ENCODE results near the gene B4GALNT3. TPM values are rescaled to one million over a fixed set of nuclear protein-coding genes. Genes with fewer than 3 reads are reported as not detected.

Gene B4GALNT3
- polyA plus RNA-seq, 3 donors, result 15.1 to 21.6 (median 17.1) TPM

GRCh38 chr12:466762-467161 lies 7.0 kb downstream of the B4GALNT3 start:
- DNase-seq, result no peak

- no peak for DNase-seq
Observed at GRCh38 chr12:467591-467990, 7.9 kb downstream of the B4GALNT3 start.

- no peak for DNase-seq
Observed at GRCh38 chr12:468671-469389, 9.1 kb downstream of the B4GALNT3 start.

- no peak for DNase-seq
Observed at GRCh38 chr12:470133-470532, 10.4 kb downstream of the B4GALNT3 start.

GRCh38 chr12:473198-473597 lies 13.5 kb downstream of the B4GALNT3 start:
- no peak for DNase-seq

GRCh38 chr12:473863-474577 lies 14.3 kb downstream of the B4GALNT3 start:
- DNase-seq, result no peak

- no peak for DNase-seq
Observed at GRCh38 chr12:475286-475685, 15.5 kb downstream of the B4GALNT3 start.

GRCh38 chr12:479161-479560 lies 19.4 kb downstream of the B4GALNT3 start:
- no peak for DNase-seq

- DNase-seq, result no peak
Observed at GRCh38 chr12:480831-481816, 21.4 kb downstream of the B4GALNT3 start.

- no peak for DNase-seq
Observed at GRCh38 chr12:482061-482460, 22.3 kb downstream of the B4GALNT3 start.

- no peak for DNase-seq
Observed at GRCh38 chr12:484096-484495, 24.4 kb downstream of the B4GALNT3 start.

- DNase-seq, result no peak
Observed at GRCh38 chr12:490260-490659, 30.5 kb downstream of the B4GALNT3 start.

GRCh38 chr12:495466-495865 lies 35.7 kb downstream of the B4GALNT3 start:
- no peak for DNase-seq

- no peak for DNase-seq
Observed at GRCh38 chr12:496736-497135, 37.0 kb downstream of the B4GALNT3 start.

- no peak for DNase-seq
Observed at GRCh38 chr12:497501-498160, 37.9 kb downstream of the B4GALNT3 start.

- no peak for DNase-seq
Observed at GRCh38 chr12:499837-500458, 40.2 kb downstream of the B4GALNT3 start.

GRCh38 chr12:501722-502447 lies 42.1 kb downstream of the B4GALNT3 start:
- DNase-seq, result no peak

GRCh38 chr12:503111-503761 lies 43.5 kb downstream of the B4GALNT3 start:
- no peak for DNase-seq

- no peak for DNase-seq
Observed at GRCh38 chr12:505221-505620, 45.5 kb downstream of the B4GALNT3 start.

GRCh38 chr12:507391-507796 lies 47.7 kb downstream of the B4GALNT3 start:
- no peak for DNase-seq

Measured in renal pelvis (tissue), 4 donors.